Calu3 (cell line): ENCODE data around the gene BACE2. TPM values are rescaled to one million over a fixed set of nuclear protein-coding genes. Genes with fewer than 3 reads are reported as not detected.

Experiments used
- BruUV-seq: library from RNA; stranded (reverse); fragments of 400-500 nt; replicated peaks from 2 replicates; lab custom pipeline; 2021; lab: Mats Ljungman, UMichigan
- CTCF ChIA-PET: fragments of 300-600 bp; sonication (Branson Sonifier 250); formaldehyde crosslinking; loops from one replicate; lab custom pipeline; 2022; ENCODE audit warnings: antibody characterized with exemption; lab: Charles Lee
- DNase-seq: peaks from one replicate; pipeline ENCODE4 v3.0.0; 2022
- H3K27ac Mint-ChIP-seq: one replicate; pipeline ENCODE4 v1.8.0; 2022; ENCODE audit warnings: mixed read lengths; ENCODE audit not compliant: unreplicated experiment
- H3K27me3 Mint-ChIP-seq: one replicate; pipeline ENCODE4 v1.8.0; 2022; ENCODE audit warnings: mixed read lengths; ENCODE audit not compliant: unreplicated experiment
- H3K36me3 Mint-ChIP-seq: one replicate; pipeline ENCODE4 v1.8.0; 2022; ENCODE audit warnings: mild to moderate bottlenecking, moderate library complexity, mixed read lengths; ENCODE audit not compliant: insufficient read depth, unreplicated experiment
- H3K4me1 Mint-ChIP-seq: one replicate; pipeline ENCODE4 v1.8.0; 2022; ENCODE audit warnings: mild to moderate bottlenecking, low read depth, mixed read lengths; ENCODE audit not compliant: unreplicated experiment
- H3K4me3 Mint-ChIP-seq: one replicate; pipeline ENCODE4 v1.8.0; 2022; ENCODE audit warnings: mild to moderate bottlenecking, low read depth, moderate library complexity, mixed read lengths; ENCODE audit not compliant: unreplicated experiment
- H3K9me3 Mint-ChIP-seq: one replicate; pipeline ENCODE4 v1.8.0; 2022; ENCODE audit warnings: low read depth, mixed read lengths; ENCODE audit not compliant: unreplicated experiment
- CTCF ChIP-seq: fragments of 200-600 bp; IDR thresholded peaks from one replicate; pipeline ENCODE4 v1.8.0; 2022; ENCODE audit warnings: antibody characterized with exemption; ENCODE audit not compliant: unreplicated experiment
- intact Hi-C: fragments of 100-400 bp; cut with micrococcal nuclease; formaldehyde crosslinking; loops from one replicate; pipeline ENCODE4 v1.10.0; 2022; ENCODE audit not compliant: unreplicated experiment
- total RNA-seq: library from RNA; stranded (reverse); gene quantifications from 2 replicates; pipeline ENCODE4 v1.2.3, GENCODE V29; 2022

Gene BACE2
- total RNA-seq, 1 experiment from 2014 or later = 59.0 TPM

GRCh38 chr21:41133874-41134522, 34.0 kb upstream of the BACE2 start:
- Mint-ChIP-seq H3K27me3 (peaks cover 57% of the 10 kb centered on the region), H3K9me3 (peaks cover 3% of the 10 kb centered on the region), H3K36me3 (no peaks in the 10 kb centered on the region), H3K4me1 (no peaks in the 10 kb centered on the region), H3K27ac (no peak overlapping the region), H3K4me3 (no peak overlapping the region)
- DNase-seq = peak; percentile 15
- BruUV-seq = no TSS peak
- TF ChIP-seq CTCF = no peak
- CTCF ChIA-PET = interaction anchor here (0.9 to 1.7 kb wide), 4 partner anchors 13 to 149 kb away, joined by 3 to 9 read pairs (median 3); no protein-coding TSS in a partner anchor
- intact Hi-C loops = no loop called here

- peaks cover 41% of the 10 kb centered on the region for H3K27me3 Mint-ChIP-seq
- no peak overlapping the region for H3K27ac Mint-ChIP-seq
- intact Hi-C loops = no loop called here
- H3K9me3 Mint-ChIP-seq = no peaks in the 10 kb centered on the region
- BruUV-seq = no TSS peak
- H3K36me3 Mint-ChIP-seq = no peaks in the 10 kb centered on the region
- no peak for TF ChIP-seq CTCF
- CTCF ChIA-PET = no interaction called here
- H3K4me3 Mint-ChIP-seq = no peak overlapping the region
- DNase-seq = no peak
- H3K4me1 Mint-ChIP-seq = peaks cover 4% of the 10 kb centered on the region
Measured at GRCh38 chr21:41135746-41136145, 32.2 kb upstream of the BACE2 start.

- H3K4me3 Mint-ChIP-seq = no peak overlapping the region
- no peaks in the 10 kb centered on the region for H3K9me3 Mint-ChIP-seq
- no peaks in the 10 kb centered on the region for H3K36me3 Mint-ChIP-seq
- no peak for DNase-seq
- no peak overlapping the region for H3K27ac Mint-ChIP-seq
- no peak for TF ChIP-seq CTCF
- peaks cover 35% of the 10 kb centered on the region for H3K27me3 Mint-ChIP-seq
- BruUV-seq = no TSS peak
- peaks cover 8% of the 10 kb centered on the region for H3K4me1 Mint-ChIP-seq
- CTCF ChIA-PET = no interaction called here
- intact Hi-C loops = no loop called here
Measured at GRCh38 chr21:41136286-41136685, 31.7 kb upstream of the BACE2 start.

- Mint-ChIP-seq H3K4me3 (no peak overlapping the region), H3K4me1 (peaks cover 16% of the 10 kb centered on the region), H3K27ac (no peak overlapping the region), H3K36me3 (no peaks in the 10 kb centered on the region), H3K27me3 (peaks cover 24% of the 10 kb centered on the region), H3K9me3 (no peaks in the 10 kb centered on the region)
- DNase-seq = no peak
- BruUV-seq = no TSS peak
- CTCF ChIA-PET = no interaction called here
- intact Hi-C loops = no loop called here
- no peak for TF ChIP-seq CTCF
Measured at GRCh38 chr21:41137401-41137800, 30.6 kb upstream of the BACE2 start.
